ENCODE data around the gene SERPINA5.

DNA sequence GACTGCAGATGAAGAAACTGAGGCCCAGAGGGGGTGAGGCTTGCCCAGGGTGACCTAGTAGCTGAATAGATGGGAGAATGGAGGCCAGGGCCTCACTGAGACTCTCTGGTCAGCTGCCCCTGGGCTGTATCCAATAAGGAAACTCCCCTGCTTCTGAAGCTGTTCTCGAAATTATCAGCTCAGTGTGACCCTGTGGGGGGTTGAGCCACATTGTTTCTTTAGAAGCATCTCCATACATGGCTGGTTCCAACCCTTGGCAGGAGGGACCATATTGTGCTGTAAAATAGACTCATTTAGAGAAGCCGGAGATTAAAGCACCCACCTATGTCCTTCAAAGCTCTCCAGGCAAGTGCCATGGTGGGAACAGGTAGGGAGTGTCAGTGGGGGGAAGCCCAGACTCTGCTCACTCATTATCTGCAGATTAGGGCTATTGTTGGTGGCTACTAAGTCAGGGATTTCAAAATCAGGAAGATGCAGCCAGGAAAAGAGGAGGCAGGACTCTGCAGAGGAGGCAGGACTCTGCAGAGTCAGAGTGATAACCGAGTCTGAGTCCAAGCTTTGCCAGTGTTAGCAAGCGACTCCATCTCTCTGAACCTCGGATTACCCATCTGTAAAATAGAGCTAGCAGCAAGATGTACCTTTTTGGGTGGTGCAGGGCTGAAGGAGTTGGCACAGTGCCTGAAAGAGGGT lies 3.5 kb downstream of the SERPINA5 start:
- TF ChIP-seq, protein P1, sequence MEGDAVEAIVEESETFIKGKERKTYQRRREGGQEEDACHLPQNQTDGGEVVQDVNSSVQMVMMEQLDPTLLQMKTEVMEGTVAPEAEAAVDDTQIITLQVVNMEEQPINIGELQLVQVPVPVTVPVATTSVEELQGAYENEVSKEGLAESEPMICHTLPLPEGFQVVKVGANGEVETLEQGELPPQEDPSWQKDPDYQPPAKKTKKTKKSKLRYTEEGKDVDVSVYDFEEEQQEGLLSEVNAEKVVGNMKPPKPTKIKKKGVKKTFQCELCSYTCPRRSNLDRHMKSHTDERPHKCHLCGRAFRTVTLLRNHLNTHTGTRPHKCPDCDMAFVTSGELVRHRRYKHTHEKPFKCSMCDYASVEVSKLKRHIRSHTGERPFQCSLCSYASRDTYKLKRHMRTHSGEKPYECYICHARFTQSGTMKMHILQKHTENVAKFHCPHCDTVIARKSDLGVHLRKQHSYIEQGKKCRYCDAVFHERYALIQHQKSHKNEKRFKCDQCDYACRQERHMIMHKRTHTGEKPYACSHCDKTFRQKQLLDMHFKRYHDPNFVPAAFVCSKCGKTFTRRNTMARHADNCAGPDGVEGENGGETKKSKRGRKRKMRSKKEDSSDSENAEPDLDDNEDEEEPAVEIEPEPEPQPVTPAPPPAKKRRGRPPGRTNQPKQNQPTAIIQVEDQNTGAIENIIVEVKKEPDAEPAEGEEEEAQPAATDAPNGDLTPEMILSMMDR (IDR thresholded peaks at IDR 0.05 in 8 of 11, conservative IDR thresholded peaks at IDR 0.05 in 3 of 11), result no peak
- no peak for TF ChIP-seq POLR2A (IDR thresholded peaks at IDR 0.05)
- no peak for TF ChIP-seq POLR2AphosphoS5 (IDR thresholded peaks at IDR 0.05)
